GM21529 (cell line): ENCODE data around the gene ABCA4.

Source experiments
- ATAC-seq: cut with Tn5 transposase; IDR thresholded peaks from one replicate; pipeline ENCODE4 v1.9.1; 2021; ENCODE audit not compliant: unreplicated experiment

Gene ABCA4

DNA sequence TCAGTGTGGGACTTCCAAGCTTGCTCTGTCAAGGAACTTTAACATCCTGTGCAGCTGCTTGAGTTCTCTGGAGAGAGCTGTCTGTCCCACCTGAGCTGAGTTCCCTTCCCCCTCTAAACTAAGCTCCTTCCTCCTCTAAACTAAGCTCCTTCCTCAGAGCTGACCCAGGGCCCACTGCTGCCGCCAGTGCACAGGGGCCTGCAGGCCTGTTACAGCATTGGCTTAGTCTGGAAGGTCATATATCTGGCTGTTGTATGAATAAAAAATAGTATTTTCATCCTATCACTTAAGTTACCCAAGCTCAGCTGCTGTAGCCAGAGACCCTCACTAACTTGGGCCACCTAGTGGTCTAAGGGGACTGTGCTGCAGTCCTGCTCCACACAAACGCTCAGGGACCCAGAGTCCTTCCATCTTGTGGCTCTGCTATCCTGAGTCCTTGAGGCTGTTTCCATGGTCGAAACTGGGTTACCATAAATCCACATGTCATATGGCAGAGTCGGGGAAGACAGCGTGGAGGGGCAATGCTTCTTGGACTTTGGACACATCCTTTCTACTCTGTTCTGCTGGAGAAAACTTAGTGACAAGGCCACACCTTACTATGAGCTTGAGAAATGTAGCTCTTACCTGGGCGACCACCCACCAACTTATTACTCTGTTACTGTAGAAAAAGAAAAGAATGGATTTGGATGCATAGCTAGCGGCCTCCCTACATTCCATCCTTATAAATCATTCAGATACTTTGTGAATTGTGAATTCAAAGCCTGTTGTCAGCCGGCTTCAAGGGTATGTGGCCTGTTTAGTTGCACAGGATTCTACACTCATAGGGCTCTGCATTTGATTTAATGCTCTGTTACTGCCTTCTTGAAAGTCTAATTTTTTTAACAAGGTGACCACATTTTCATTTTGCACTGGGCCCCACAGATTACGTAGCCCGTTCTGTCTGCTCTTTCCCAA is 140.4 kb downstream of the ABCA4 start:
- no peak for ATAC-seq

DNA sequence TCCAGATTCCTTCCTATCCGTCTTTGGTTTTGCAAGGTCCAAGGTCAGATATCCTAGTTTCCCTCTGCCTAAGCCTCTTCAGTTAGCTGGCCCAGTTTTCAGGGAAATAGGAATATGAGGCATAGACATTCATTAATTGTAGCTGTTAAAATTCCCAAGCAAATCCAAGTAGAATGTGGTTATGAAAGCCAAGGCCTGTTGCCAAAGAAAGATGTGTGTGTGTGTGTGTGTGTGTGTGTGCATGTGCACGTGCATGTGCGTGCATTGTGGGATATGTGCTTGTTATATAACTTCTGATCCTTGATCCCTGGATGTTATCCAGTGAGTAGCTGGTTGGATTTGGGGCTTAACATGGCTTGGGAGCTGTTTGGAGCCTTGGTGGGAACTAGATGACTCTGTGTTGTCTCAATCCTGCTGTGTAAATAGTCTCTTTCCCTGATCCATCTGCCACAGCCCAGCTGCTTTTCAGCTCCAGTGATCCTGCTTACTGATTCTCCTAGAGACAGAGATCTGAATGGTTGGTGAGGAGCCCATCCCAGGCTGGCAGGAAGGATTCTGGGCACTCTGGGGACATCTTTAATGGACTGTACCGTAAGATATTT is 141.1 kb downstream of the ABCA4 start:
- ATAC-seq = no peak

DNA sequence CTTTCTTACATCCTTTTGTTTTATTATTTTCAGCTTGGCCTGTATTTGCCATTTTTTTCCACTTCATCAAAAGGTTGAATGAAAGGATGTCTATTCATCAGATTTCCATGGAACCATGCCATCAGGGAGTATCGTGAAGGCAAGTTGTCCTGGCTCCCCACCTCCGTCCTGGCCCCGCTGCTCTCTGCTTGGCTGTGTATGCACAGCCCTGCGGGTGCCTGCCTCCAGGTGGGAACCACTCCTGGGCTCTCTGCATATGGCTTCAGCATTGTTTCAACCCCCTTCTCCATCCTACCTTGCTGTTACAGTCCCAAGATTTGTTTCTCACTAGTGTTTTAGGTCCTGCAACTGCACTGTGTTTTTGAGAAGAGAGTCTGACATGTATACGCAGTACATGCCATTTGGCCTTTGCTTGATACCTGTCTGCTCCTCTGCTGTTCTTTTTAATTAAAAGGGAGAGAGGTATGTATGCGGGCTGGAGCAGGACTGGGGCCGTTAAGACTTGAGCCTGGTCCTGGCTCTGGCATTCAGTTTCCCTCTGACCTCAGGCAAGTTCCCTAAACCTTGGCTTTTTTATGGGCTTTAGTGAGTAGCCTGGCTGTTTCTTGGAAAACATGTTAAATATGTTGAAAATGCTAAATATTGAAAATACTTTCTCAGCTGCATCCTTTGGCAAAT is 141.8 kb downstream of the ABCA4 start:
- no peak for ATAC-seq

DNA sequence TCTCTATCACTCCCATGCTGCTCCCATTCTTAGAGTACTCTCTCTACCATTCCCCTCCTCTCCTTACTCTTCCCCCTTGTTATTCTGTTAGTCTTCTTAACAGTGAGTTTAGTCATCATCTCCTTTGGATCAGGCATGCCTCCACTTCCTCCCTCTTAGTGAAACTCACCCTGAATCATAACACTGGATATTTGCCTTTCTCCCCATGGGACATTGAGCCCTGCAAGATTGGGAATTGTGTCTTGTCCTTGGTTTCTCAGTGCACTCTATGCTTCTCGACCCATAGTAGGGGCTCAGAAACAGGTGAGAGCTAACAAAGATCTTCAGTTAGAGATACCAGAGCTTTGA is 143.4 kb downstream of the ABCA4 start:
- ATAC-seq = no peak

DNA sequence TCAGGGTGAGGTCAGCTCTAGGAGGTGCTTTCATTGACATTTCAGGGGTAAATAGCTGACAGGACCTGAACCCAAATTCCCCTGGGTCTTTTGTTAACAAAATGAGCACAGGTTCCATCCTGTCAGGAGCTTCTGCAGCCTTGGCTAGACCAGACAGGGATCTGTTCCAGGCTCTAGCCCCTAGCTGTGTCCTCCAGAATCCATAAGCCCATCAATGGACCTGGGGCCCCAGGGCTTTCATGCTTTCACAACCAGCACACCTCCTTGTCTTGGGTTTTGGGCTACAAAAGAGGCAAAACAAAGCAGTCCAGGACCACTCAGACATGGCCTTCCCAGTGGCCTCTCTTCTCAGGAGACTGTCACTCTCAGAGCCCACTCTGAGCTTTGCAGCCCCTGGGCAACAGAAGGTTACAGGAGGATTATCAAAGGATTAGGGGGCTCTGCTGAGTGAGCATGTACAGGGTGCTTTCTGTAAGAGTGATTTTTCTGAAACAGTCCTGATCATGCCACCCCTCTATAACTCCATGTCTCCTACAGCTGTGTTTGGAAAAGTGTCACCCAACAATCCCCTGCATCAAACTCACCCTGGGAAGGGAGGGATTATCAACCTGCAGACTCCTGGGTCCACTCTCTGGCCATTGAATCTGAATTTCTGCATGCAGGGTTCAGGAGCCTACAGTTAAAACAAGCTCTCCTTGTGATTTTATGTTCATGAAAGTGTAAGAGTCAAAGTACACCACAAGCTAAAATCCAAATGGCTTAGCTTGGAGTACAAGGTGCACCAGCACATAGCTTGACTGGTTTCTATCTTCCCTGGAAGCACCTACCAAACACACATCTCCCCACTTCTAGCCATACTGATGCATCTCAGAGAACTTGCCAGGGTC is 144.0 kb downstream of the ABCA4 start:
- ATAC-seq = no peak

DNA sequence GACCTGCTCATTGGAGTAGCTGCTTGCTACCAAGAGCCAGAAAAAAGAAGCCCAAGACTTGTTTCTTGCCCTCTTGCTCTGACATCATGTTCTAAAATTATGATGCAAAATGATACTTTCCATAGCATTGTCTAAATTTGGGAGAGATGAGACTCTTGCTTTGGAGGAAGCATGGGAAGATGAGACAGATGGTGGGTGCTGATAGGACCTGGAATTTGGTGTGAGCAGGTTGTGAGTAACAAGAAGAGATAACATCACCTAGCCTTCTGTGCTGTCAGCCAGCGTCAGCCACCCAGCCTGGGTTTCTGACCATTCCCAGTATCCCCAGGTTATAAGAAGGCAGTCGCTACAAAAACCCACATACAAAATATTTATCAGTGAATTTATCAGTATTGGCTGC is 144.7 kb downstream of the ABCA4 start:
- ATAC-seq = no peak

DNA sequence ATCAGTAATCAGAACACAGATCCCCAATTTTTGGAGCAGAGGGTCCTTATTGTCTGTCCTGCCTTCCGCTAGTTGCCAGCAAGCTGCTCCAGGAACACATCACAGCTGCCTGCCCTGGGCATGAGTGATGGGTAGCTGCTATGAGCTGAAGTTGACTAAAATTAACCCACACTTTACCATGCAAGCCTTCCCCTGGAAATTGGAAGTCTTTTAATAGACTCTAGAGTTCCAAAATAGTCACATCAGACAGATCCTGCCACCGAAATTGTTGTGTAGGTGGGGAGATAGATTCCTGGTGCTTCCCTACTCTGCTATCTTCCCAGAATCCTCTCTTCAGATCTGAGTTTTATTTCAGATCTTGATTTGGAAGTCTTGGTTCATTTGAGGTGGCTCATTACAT is 148.6 kb downstream of the ABCA4 start:
- no peak for ATAC-seq

DNA sequence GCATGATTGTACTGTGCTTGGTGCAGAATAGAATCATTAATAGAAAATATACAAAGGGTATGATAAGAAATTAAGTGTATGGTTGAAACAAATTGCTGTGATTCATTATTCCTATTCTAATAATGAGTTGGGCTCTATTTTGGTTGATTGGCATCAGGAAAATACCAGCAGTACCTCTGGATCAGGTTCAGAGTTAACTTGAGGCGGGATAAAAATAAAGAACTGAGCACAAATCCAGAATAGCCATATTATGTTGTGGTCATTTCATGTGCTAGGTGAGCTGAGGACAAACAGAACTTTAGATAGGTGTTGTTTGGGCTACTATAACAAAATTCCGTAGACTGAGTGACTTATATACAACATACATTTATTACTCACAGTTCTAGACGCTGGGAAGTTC is 151.1 kb downstream of the ABCA4 start:
- ATAC-seq = no peak

DNA sequence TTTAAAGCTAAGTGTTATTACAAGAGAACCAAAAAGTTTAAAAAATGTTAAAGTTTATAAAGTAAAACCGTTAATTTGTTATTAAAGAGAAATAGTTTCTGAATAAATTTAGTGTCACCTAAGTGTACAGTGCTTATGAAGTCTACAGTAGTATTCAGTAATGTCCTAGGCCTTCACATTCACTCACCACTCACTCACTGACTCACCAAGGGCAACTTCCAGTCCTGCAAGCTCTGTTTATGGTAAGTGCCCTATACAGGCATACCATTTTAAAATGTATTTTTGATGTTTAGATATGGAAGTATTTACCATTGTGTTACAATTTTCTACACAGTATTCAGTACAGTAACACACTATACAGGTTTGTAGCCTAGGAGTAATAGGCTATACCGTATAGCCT is 151.6 kb downstream of the ABCA4 start:
- ATAC-seq = no peak

DNA sequence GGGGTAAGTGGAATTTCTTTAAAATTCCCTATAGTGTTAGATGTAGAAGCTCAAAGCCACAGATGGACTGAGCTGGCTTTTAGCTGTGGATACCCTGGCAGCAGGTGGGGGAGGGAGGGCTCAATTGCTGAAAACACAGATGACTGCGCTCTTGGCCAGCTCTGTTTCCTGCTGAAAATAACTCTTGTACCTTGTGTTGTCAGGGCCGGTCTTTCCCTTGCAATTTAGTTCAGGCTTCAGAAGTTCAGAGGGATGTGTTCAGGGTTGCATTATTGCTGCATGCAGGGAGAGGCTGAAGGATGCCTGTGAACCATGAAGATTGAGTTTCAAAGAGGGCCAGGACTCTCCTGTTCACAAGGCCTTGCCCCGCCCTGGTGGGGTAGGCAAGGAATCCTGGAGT is 153.6 kb downstream of the ABCA4 start:
- ATAC-seq = no peak

DNA sequence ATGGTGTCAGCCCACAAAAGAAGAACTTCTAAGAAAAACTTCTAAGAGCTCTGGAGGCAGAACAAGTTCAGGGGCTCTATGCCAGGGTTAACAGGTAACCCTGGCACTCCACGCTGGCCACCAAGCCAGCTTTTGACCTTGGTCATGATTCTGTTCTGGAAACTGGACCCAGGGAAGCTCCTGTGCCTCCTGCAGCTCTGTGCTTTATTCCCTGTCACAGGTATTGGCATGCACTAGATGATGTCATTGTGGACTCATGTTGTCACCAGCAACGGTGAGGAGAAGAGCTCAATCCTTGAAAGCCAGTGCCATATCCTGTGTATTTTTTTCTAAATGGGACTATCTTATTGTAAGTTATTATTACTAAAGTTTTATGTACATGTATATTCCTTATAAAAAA is 155.1 kb downstream of the ABCA4 start:
- ATAC-seq = no peak

DNA sequence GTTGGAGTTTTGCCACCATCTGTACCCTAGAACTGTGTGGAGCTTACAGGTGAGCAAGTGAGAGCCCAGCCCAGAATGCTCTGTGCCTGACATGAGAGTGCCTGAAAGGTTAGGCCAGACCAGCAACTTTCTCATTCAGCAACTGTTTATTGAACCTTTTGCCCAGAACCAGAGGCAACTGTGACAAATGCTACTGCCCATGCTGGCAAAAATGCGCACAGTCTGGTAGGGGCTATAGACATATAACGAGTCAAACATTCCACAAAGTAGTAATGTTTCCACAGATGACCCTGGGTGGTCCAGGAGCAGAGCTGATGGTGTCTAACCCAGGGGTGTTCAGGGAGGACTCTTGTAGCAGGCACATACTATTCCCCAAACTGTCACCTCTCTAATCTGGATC is 155.7 kb downstream of the ABCA4 start:
- ATAC-seq = no peak

DNA sequence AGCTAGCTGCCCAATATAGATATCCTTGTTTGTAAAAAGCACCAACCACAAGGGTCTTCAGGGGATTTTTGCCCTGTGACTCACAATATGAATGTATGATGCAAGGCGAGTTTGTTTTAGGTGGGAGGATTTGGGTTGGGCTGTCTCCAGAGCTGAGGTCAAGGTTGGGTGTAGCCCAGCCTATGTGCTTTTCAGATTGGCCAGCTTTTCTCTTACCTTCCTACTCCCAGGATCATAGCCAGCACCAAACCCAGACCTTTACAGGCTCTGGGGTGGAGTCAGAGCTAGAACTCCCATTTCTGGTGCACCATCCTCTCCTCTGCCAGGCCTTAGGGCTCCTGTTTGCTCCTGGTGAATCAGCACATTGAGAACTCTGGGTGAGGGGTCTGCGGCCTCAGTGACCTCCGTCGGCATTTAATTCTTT is 156.2 kb downstream of the ABCA4 start:
- ATAC-seq = no peak

DNA sequence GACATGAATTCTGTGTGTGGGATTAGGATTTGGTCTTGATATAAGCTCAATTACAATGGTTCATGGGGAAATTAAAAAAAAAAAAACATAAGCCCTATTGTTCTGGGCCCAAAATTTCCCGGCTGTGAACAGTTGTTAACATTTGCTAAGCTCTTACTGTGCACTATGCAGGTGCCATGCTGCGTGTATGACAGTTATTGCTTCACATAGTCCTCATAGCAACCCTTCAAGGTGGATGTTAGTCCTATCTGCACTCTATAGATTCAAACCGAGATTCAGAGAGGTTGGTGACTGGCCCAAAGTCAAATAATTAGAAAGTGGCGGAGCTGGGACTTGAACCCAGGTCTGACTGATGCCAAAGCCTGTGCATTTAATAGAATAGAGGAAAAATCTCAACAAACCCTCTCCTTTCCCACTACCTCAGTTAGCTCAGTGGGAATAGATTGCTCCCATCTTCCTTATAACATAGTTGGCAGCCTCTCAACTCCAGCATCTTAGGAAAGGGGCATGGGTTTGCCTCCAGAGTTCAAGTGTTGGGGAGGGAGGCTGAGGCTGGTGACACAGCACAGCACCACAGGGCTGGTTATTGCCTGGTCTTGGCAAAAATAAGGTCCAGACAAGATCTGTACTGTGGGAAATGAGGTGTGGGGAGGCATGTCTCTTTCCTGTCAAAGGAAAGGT is 156.7 kb downstream of the ABCA4 start:
- ATAC-seq = no peak

DNA sequence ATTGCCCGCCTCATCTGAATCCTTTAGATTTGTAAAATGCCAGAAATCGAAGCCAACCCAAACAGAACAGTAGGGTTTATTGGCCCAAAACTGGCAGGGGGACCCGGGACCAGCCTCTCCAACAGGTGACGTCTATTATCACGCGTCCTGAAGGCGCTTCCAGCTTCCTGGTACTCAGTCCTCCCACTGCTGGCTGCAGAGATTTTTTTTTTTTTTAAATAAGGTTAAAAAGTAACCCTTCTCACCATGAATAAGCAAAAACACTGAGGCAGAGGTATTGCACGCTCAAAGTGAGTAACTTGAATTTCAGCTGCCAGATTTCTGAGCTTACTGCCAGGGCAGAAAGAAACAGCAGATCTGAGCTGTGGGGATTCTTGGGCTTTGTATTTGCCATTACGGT is 157.4 kb downstream of the ABCA4 start:
- ATAC-seq = no peak

DNA sequence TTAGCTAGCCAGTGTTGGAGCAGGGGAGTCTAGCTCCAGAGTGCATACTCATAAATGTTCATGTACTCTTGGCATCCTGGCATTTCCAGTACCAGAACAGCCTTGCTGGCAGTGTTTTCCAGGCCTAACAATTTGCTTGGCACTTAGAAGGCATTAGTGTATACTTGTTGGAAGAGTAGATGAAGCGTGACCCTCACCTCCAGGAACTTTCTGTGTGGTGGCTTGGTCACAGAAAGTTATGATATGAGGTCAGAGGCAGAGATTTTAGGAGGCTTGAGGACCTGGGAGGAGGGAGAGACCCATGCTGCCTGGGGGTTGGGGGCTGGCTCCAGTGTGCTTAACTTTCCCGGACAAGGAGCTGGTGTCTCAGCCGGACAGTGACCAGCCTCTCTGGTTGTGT is 159.0 kb downstream of the ABCA4 start:
- no peak for ATAC-seq

DNA sequence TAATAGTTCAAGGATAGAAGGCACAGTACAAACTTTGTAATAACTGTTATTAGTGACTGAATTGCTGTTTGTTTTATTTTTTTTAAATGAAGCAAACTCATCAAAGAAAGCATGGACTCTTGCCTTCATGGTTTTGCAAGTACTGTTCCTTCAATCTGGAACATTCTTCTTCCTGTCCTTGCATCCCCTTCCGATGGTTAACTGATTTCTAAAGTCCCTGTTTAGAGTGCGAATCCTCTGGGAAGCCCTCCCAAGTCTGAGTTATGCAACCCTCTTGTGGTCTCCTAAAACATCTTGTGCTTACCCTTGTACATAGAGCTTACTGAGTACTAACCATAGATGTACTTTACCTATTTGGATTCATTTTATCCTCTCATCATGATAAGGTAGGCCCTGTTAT is 159.5 kb downstream of the ABCA4 start:
- no peak for ATAC-seq

DNA sequence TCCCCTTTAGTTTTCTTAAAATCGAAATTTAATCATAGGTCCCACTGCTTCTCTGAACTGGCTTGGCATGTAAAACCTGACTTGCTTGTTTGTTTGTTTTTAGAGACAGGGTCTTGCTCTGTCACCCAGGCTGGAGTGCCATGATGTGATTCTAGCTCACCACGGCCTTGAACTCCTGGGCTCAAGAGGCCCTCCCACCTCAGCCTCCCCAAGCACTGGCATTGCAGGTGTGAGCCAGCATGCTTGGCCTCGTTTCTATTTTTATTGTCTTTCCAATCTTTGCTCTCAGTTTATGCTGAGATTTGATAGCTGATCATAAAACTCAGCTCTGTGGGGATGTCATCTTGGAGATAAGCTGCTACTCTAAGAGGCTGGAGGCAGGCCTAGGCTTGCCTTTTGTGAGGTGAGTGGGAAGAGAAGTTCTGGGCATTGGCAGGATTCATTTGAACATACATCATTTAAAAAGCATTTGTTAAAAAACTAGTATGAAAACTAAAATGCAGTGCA is 160.3 kb downstream of the ABCA4 start:
- ATAC-seq = no peak

DNA sequence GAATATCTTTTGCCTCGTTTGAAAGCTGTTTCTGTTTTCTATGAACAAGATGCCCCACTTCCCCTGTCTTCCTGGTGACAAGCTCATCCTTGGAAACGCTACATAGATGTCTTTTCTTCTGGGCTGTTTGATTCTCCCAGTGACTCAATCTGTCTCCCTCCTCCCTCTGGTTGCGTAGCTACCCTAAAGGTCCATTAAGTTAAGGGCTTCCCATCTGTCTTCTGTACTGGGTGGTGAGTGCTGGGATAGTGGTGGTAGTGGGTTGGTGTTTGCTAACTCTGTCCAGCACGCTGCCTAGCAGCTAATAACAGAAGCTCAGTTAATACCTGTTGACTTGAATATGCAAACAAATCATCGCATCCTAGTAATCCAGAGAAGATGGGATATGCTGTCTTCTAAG is 161.5 kb downstream of the ABCA4 start:
- ATAC-seq = no peak

DNA sequence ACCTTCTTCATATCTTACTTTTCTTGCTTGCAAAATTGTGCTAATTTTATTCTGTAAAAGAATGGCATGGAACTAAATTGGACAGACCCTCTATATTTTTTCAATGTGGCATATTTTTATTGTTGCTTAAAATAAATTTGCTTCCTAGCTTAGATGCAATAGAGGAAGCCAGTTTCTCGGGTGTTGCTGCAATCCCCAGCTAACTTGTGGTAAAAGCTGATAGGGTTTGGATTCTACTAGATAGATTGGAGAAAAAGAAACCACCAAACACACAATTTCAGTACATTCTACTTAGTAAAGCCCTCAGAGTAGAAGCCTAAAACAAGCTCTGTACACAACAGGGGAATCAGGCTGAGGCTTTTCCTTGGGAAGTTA is 162.2 kb downstream of the ABCA4 start:
- ATAC-seq = no peak
